Activated CD8-positive, alpha-beta memory T cell treated with anti-CD3 and anti-CD28 coated beads, Interleukin-2, amount 50 U/mL, for 24 hours (primary cell): ENCODE data around the gene EVL.

ENCODE experiments used
- DNase-seq: peaks from one replicate; pipeline ENCODE4 v3.0.0-alpha.2; 2020; ENCODE audit errors: extremely low read depth

Gene EVL

GRCh38 chr14:100066962-100067361, 1.7 kb downstream of the EVL start:
- no peak for DNase-seq

DNA sequence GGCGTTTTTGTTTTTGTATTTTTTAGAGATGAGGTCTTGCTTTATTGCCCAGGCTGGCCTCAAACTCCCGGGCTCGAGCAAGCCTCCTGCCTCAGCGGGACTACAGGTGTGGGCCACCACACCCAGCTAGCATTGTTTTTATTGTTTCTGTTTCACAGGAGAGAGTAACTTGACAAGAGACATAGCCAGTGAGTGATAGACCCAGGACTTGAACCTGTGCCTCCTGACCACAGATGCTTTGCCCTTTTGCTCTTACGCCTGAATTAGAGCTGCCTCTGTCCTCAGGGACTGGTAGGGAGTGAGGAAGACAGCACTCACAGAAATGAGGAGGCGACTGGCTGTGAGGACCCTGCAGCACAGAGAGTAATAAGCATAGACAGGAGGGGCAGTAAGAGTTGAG, 2.3 kb downstream of the EVL start:
- no peak for DNase-seq

DNA sequence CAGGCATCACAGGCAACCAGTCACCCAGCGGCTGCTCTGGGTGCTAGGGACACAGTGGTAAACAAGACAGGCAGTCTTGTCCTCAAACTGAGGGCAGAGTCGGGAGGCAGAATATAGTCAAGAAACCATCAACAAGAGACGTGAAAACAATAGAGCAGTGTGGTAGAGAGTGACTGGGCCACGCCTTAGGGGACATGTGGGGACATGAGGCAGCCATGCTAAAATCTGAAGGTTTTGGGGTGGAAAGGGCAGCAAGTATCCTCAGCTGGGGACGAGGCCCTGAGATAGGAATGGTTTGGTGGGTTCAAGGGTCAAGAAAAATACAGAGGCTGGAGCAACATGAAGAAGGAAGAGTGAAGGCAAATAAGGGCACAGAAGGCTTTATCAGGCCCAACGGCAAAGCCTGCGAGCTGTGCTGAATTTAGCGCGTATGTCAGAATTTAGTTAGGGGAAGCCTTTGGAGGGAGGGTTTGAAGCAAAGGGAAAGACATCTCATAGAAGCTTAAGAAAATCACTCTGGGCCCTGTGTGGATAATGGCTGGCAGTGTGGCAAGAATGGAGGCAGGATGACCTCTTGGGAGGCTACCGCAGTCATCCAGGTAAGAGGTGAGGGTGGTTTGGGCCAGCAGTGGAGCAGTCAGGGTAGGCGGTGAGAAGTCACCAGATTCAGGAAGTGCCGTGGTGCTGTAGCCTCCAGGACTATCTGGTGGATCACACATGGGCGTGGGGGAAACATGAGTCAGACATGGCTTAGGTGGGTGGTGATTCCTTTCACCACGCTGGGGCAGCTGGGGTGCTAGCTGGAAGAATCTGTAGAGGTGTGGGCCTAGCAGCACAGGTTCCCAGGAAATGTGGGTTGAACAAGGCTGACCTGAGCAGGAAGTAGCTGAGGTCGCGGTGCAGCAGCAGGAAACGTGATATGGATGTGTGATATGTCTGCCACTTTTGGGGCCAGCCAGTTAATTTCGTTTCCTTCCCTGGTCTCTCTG, 3.0 kb downstream of the EVL start:
- peak; percentile 79 for DNase-seq

DNA sequence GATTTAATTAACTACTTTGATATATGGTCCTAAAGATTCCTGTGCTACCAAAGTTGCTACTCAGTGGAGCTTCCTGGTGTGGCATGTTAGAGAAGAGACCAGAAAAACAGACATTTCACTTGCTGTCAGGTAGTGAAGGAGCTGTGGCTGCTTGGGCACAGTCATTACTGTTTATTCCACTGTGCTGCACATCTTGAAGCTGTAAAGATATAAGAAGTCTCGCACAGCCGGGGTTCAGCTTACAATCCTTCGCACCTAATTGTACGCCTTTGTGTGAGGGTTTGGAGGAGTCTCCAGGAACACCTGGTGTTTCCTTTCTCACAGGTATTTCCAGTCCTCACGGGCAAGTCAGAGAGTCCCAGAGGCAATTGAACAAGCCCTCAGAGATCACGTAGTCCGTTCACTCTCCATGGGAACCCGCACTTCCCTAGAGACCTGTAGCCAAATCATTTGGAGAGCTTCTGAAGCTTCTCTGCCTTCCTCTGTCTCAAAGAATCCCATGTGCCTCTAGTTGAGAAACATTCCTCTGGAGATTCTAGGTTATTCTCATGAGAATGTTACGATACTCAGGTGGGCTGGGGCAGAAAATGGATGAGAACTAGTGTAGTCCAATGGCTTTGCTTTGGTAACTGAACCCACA, 4.1 kb downstream of the EVL start:
- DNase-seq: no peak

DNA sequence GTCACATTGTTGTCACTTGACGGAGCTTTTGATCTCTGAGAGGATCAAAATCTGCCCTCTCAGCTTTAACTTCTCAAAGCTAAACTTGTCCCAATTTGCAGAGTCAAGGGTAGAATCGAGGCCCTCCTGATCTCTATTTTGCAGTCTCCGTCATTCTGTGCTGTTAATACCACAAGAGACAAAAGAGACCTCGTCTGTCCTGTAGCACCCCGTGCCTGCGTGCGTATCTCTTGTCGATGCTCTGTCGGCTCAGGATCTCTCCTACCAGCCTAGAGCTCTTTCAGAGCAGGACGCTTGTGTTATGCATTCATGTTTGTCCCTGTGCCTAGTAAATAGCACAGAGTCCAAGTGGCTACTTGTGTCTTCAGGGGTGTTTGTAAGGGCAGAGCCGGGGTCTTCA, 5.1 kb downstream of the EVL start:
- DNase-seq: no peak

- DNase-seq: no peak
Observed at GRCh38 chr14:100071545-100071944, 6.3 kb downstream of the EVL start.

GRCh38 chr14:100072783-100073346, 7.6 kb downstream of the EVL start:
- DNase-seq: no peak

- no peak for DNase-seq
Observed at GRCh38 chr14:100073576-100074430, 8.6 kb downstream of the EVL start.

DNA sequence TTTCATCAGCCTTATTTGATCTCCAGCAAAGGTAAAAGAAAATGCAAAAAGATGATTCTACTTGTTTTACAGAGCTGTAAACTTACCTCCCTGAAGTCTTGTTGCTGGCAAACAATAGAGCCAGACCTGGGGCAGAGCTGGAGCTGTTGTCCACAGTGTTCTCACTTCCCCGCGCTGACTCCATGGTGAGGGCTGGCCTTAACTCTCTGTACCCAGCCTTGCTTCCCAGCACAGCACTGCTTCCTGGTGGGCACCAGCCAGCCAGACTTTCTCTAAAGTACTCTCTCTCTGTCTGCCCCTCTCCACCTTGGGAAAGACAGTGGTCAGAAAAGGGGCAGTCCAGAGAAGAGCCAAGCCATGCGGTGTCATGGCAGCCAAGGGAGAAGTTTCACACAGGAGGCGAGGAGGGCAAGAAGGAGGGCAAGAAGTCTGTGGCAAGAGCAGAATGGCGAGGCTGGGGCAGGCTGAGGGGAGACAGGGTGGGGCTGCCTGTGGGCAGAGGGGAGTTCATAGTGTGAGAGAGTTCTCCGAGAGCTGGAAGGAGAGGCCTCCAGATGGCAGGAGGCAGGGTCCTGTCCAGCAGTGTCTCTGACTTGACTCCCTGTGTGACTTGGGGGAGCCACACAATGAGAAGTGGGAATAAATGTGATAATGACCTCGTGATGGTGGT, 9.3 kb downstream of the EVL start:
- DNase-seq: no peak

- no peak for DNase-seq
Observed at GRCh38 chr14:100075681-100076080, 10.5 kb downstream of the EVL start.

DNA sequence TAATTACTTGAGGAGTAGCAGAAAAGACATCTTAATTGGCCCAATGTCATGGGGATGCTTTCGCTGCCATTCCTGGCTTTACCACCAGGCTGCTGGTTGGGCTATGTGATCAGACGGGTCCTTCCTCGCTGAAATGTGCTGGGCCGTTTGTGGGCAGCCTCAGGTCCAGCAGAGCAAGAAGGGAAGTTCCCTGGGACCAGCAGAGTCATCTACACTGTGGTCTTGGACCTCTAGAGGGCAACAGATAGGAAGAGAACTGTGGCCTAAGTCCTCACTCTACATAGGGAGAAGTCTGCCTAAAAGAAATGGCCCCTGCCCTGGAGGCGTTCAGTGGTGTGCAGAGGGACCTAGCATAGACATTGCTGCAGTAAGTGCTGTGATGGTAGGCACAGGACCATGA, 10.9 kb downstream of the EVL start:
- DNase-seq: no peak

GRCh38 chr14:100076606-100077005, 11.4 kb downstream of the EVL start:
- no peak for DNase-seq

DNA sequence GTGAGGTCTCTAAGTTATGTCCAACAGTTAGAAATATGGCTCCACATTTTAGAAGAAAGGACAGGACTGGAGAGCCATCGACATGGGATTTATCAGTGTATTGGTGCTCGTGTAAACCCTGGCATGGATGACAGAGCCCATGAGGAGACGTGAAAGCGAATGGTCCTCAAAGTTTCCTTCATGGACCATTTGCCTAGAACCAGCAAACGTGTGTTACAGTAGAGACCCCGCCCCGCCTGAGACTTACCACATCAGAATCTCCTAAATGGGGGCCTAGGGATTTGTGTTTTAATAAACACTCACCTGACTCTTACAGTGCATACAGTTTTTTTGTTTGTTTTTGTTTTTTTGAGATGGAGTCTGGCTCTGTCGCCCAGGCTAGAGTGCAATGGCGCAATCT, 12.2 kb downstream of the EVL start:
- DNase-seq: no peak

GRCh38 chr14:100078216-100078803, 13.1 kb downstream of the EVL start:
- DNase-seq: no peak

DNA sequence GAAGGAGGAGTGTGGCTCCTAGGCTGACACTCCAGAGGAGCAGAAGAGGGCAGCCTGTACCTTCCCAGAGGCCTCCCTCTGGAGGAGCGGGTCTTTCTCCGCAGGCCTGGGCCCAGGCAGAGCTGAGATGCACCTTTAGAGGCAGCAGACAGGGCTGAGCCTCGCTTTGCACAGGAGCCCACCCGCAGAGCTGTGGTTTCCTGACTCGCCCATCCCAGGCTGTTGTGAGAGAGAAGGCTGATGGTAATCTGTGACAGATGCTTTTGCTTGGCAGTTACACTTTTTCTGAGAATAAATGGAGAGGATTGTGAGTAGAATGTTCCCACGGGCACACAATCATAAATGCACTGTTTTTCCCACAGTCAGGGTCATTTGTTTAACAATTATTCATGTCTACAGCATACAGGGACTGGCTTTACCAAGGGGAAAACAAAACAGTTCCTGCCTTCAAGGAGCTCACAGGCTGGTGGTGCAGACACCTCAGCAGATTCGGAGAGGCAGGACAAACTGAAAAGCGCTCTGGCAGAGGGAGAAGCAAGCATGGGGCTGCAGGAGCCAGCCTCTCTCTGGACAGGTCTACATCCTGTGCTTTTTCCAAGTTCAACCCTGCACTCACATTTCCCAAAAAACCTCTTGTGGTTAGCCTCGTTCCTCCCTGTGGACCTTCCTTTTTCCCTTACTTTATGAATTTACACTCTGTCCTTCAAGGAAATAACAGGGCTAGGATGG, 13.9 kb downstream of the EVL start:
- DNase-seq: no peak

- no peak for DNase-seq
Observed at GRCh38 chr14:100079726-100080005, 14.4 kb downstream of the EVL start.

DNA sequence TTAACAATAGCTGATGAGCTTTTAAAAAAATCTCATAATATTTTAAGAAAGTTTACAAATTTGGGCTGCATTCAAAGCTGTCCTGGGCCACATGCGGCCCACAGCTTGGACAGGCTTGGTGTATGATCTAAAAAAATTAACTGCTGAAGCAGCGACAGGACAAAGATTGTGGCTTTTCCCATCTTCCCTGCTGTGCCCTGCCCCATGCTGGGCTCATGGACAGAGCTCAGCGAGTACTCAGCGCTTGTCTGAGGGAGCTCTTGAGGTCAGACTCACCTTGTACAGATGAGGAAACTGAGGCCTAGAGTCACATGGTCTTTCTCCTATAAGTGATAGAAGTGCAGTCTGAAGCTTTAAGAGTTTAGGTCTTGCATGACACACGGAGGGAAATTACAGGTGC, 15.0 kb downstream of the EVL start:
- no peak for DNase-seq

DNA sequence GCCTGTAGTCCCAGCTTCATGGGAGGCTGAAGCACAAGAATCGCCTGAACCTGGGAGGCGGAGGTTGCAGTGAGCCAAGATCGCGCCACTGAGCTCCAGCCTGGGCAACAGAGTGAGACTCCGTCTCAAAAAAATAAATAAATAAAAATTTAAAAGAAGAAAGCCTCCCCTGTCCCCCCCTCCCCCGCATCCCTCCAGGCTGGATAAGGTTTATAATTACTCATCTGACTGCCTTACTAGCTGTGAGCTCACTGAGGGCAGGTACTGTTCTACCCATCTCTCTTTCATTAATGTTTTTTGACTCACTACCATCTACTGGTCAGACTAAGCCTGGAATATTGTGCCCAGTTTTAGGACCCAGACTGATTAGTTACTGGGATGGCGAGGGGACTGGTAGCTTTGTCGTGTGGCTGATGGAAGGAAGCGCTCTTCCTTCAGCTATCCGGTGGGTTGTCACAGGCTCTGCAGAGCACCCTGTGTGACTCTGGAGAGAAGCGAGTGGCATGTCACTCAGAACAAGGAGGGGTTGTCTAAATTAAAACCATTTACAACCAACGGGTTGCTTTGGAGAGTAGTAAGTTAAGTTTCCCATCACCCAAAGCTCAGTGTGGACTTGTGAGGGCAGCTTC, 16.9 kb downstream of the EVL start:
- DNase-seq: no peak

DNA sequence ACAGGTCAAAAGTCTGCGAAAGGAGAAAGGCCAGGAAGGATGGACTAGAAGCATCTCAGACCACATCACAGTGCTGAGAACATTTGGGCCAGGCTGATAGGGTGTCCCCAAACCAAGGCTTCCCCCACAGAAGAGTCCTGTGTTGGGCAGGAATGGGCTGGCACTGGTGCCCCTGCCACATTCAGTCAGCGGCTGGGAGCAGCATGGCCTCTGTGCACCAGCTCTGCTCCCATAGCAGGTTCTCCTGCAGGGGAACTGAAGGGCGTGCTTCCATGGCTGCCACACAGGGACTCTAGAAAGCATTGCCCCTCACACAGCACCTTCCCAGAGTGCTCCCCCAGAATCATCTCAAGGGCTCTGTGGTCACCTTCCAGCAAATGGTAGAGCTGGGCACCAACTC, 17.5 kb downstream of the EVL start:
- DNase-seq: no peak

- no peak for DNase-seq
Observed at GRCh38 chr14:100083706-100084105, 18.5 kb downstream of the EVL start.
